NCI-H82 treated with DMSO at 0.1 percent for 48 hours (cell line): ENCODE data around the gene IGF2R.
"Not testable (repeated sequence)": the region's sequence is repeated elsewhere in the genome, so short reads cannot be mapped to it uniquely, and the experiment has no call there.

Experiments
- DNase-seq: peaks from one replicate; lab custom pipeline; 2025; ENCODE audit not compliant: unreplicated experiment; lab: John Stamatoyannopoulos, UW

Gene IGF2R

GRCh38 chr6:159953091-159953601 is 15.7 kb upstream of the IGF2R start:
- no peak for DNase-seq

DNA sequence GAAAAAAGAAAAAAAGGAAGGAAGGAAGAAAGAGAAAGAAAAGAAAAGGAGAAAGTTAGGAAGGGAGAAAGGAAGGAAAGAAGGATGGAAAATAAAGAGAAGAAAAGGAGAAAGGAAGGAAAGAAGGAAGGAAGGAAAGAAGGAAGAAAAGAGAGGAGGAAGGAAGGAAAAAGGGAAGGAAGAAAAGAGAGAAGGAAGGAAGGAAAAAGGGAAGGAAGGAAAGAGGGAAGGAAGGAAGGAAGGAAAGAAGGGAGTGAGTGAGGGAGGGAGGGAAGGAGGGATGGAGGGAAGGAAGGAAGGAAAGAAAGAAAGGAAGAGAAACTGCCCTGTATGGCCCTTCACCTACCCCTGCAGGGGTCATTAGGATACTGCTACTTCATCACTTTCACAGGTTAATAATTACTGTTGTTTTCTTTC is 12.9 kb upstream of the IGF2R start:
- DNase-seq: no peak

DNA sequence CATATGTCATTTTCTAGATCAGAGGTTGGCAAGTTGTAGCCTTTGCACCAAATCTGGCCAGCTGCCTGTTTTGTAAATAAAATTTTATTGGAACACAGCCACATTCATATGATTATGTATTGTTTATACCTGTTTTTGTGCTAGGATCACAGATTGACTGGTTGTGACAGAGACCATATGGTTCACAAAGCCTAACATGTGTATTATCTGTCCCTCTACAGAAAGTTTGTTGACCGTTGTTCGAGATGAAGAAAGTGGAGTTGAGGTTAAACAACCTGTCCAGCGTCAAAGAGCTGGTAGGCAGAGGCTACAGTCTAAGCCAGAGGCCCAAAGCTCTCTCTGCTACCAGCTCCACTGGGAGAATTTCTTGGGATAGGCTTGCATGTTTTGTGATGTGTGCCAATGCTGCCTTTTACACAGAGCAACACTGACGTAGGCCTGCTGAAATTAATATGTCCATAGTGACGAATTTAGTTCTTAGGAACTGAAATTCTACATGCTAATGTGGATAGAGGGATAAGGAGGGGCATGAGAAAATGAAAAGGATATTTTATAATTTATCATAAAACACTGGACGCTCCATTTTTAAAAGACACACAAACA is 11.7 kb upstream of the IGF2R start:
- DNase-seq: no peak

DNA sequence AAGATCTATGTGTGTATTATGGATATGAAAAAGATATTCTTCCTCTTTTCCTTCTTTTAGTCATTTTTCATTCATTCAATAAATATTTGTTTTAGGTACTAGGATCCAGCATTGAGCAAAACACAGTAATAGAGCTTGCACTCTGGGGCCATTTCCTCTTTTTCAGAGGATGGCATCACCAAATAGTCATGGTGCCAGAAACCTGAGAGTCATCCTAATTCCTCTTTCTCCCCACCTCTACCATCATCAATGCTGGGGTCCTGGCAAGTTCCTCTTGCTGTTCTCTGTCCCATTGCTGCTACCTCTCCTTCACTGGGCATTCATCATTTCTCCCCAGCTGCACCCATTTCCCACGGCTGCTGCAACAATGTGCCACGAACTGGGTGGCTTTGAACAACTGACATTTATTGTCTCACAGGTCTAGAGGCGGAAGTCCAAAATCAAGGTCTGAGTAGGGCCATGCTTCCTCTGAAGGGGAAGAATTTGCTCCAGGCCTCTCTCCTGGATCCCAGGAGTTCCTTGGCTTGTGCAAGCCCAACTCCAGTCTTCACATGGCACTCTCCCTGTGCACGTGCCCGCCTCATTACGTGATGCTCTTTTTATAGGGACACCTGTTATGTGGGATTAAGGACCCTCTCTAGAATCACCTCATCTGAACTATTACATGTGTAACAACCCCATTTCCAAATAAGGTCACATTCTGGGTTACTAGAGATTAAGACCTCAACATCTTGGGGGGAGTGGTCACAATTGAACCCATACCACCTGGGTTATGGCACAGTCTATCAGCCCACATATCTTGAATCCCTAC is 9.5 kb upstream of the IGF2R start:
- DNase-seq: no peak

GRCh38 chr6:159959976-159960384 is 8.9 kb upstream of the IGF2R start:
- DNase-seq: no peak

GRCh38 chr6:159960485-159960884 is 8.4 kb upstream of the IGF2R start:
- DNase-seq: no peak

- DNase-seq: no peak
Measured at GRCh38 chr6:159961528-159961927, 7.4 kb upstream of the IGF2R start.

DNA sequence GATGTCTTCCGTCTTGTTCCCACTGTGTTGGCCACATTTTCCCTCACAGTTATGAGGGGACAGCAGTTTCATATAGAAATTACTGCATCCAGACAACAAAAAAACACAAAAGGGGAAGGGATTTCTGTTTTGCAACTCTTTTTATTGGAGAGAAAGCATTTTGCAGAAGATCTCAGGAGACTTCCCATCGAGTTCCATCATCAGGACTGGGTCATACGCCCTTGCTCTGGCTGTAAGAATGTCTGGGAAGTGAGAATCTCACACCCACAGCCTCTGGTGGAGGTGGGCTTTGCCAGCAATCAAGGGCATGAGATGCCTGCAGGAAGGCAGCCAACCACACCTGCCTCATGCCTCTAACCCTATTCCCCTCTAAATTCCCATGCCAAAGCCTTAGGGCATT is 5.8 kb upstream of the IGF2R start:
- DNase-seq: no peak

DNA sequence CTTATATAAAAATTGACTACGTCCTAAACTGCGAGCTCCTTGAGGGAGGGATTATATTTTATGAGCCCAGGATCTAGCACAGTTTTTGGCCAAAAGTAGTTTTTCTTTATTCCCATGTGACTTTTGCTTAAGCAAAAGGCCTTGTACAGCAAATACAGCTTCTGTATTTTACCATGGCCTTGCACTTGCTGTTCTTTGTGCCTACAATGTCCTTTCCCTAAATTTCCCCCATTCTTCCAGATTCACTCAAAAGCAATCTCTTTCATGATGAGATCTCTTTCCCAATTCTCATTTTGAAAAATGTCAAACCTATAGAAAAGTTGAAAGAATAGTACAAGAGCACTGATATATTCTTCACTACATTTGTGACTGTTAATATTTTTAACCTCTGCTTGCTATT is 4.8 kb upstream of the IGF2R start:
- no peak for DNase-seq

DNA sequence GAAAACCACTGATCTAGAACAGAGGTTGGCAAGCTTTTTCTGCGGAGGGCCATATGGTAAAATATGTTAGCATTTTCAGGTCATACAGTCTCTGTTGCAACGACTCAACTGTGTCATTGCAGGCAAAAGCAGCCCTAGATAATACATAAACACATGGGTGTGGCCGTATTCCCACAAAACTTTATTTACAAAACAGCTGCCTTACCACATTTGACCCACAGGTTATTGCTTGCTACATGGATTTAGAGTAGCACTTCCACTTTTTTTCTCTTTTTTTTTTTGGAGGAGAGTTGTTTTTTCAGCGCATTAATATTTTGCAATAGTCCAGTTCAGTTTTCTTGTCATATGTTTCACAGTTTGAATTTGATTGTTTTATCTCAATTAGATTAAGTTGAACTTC is 2.5 kb upstream of the IGF2R start:
- no peak for DNase-seq

DNA sequence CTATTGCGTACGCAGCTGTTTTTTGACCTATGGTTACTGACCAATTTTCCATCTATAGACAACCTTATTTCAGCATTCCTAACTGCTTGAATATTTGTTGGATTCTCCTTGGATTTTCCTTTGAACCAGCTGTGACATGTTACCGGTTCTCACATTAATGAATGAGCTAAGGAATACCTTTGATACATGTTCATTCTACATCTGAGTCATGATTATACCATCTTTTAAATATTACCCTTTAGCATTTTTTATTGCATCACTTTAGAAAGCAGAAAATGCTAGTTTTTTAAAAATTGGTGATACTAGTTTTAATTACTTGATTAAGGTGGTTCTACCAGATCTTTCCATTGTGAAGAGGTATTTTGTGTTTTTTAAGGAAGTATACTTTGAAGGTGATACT is 1.9 kb upstream of the IGF2R start:
- no peak for DNase-seq

- not testable (repeated sequence) for DNase-seq
Measured at GRCh38 chr6:159967621-159968020, 1.3 kb upstream of the IGF2R start.

GRCh38 chr6:159969204-159969912 is 476 bp downstream of the IGF2R start:
- no peak for DNase-seq

- peak; percentile 61 for DNase-seq
Measured at GRCh38 chr6:159969921-159970320, 1.0 kb downstream of the IGF2R start.

DNA sequence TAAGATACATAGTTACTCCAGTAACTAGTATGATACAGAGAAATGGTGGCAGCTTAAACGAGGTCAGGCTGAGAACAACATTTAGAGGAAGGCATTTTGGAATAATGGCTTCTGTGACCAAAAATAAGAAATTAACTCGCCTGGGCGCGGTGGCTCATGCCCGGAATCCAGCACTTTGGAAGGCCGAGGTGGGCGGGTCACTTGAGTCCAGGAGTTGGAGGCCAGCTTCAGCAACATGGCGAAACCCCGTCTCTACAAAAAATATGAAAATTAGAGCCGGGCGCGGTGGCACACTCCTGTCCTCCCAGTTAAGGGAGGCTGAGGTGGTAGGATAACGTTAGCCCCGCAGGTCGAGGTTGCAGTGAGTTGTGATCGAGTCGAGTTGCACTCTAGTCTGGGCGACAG is 1.8 kb downstream of the IGF2R start:
- no peak for DNase-seq

DNA sequence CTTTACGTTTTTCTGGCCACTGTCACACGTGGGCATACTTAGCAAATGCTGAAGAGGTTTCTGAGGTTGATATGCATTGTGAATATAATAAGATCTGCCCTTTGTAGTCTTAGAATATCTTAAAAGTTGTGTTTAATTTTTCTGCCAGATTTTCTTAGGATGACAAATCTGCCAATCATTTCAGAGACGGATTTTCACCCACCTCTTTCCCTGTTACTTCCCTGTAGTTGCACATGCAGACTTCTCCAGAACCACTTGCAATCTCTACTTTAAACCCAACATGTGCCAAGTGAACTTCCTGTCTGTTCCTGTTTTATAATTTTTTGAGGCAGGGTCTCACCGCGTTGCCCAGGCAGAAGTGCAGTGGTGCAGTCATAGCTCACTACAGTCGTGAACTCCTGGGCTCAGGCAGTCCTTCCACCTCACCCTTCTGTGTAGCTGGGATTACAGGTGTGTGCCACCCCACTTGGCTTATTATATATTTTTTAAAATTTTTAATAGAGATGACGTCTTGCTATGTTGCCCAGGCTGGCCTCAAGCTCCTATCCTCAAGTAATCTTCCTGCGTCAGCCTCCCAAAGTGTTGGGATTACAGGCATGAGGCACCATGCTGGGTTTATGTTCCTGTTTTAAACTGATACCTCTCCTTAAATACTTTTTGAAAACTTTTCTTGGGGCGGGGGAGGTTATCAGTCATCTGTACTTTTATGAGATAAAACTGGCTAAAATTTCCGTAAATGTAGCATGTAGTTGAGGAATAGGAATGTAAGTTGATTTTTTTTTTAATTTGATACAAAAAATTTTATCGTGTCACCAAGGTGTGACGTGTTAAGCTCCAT is 2.7 kb downstream of the IGF2R start:
- DNase-seq: no peak

DNA sequence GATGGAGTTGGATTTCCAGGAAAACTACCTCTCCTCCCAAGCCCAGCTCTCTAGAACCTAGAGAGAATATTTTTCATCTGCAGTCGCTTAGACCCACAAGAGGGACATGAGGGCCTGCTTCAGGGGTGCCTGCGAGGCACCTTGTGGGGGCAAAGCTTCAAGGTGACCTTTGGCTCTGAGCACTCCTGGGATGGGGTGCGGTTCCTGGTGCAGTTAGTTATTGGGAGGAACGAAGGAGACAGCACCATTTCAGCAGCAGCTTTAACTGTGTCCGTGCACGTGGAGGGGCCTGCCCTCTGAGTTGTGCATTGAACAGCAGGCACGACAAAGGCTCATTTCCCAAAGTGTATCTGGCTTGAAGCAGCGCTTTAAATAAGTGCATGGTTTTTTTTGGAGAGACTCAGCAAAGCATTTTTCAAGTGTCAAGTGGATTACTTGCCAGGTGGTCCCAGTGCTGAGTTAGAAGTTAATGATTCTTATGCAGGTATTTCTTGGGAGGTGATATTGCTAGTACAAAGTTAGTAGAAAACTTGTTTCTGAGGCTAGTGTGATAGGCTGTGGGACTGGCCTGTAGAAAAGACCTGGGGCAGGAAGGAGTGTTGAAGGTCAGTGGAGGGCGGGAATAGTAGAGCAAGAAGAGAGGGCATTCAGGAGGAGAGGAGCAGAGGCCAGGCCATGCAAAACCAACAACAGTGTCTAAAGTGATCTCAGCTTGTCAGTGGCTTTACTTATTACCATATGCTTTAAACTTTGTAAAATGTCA is 3.8 kb downstream of the IGF2R start:
- DNase-seq: no peak

GRCh38 chr6:159973406-159973805 is 4.5 kb downstream of the IGF2R start:
- no peak for DNase-seq

DNA sequence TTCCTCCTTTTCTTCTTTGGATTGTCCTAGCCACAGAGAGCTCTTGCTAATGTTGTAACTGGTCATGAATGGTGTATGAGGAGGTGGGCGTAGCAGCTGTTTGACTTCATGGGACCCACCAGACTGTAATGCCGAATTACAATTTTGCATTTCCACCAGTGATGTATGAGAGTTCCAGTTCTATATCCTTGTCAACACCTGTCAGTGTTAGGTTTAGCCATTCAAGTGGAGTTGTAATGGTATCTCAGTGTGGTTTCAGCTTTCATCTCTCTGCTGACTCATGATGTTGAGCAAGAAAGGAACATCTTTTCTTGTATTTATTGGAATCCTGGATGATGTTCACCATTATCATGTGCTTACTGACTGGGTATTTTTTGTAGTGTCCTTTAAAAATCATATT is 5.1 kb downstream of the IGF2R start:
- DNase-seq: no peak

GRCh38 chr6:159974932-159975331 is 6.0 kb downstream of the IGF2R start:
- no peak for DNase-seq
